H54 (cell line): ENCODE data around the gene RANBP2.

Experiments
- DNase-seq: peaks from one replicate; pipeline ENCODE4 v3.0.0; 2011; ENCODE audit warnings: low spot score, mixed read lengths; ENCODE audit not compliant: insufficient read length
- FAIRE-seq: peaks from 3 replicates; lab custom pipeline; 2011; peaks lifted over from hg19 to GRCh38; lab: Jason Lieb, UNC
- POLR2A ChIP-seq: IDR thresholded peaks from 2 replicates; pipeline ENCODE4 v1.6.1; 2011; ENCODE audit warnings: low read depth, mild to moderate bottlenecking, low read length

Gene RANBP2

GRCh38 chr2:108813732-108814131 is 94.5 kb downstream of the RANBP2 start:
- FAIRE-seq: no peak
- no peak for TF ChIP-seq POLR2A

GRCh38 chr2:108820482-108820881 is 101.2 kb downstream of the RANBP2 start:
- no peak for FAIRE-seq
- no peak for DNase-seq
- no peak for TF ChIP-seq POLR2A

More at GRCh38 chr2:108813732-108814131, 94.5 kb downstream of the RANBP2 start:
- no peak for DNase-seq

- no peak for TF ChIP-seq POLR2A
- DNase-seq: no peak
- no peak for FAIRE-seq
Observed at GRCh38 chr2:108823286-108823685, 104.0 kb downstream of the RANBP2 start.

- TF ChIP-seq POLR2A: no peak
- no peak for FAIRE-seq
Observed at GRCh38 chr2:108824316-108825070, 105.2 kb downstream of the RANBP2 start.

GRCh38 chr2:108825254-108825653 is 106.0 kb downstream of the RANBP2 start:
- no peak for TF ChIP-seq POLR2A
- FAIRE-seq (no peak), DNase-seq (no peak)

More at GRCh38 chr2:108824316-108825070, 105.2 kb downstream of the RANBP2 start:
- no peak for DNase-seq

GRCh38 chr2:108825736-108826135 is 106.5 kb downstream of the RANBP2 start:
- FAIRE-seq (peak; percentile 11), DNase-seq (no peak)
- no peak for TF ChIP-seq POLR2A

- FAIRE-seq: no peak
- TF ChIP-seq POLR2A: no peak
- no peak for DNase-seq
Observed at GRCh38 chr2:108829578-108830310, 110.5 kb downstream of the RANBP2 start.

- TF ChIP-seq POLR2A: no peak
- FAIRE-seq (peak; percentile 15), DNase-seq (no peak)
Observed at GRCh38 chr2:108833219-108833618, 113.9 kb downstream of the RANBP2 start.

- no peak for TF ChIP-seq POLR2A
- DNase-seq: no peak
- FAIRE-seq: no peak
Observed at GRCh38 chr2:108834620-108835019, 115.3 kb downstream of the RANBP2 start.

- no peak for TF ChIP-seq POLR2A
- no peak for DNase-seq
- FAIRE-seq: no peak
Observed at GRCh38 chr2:108835040-108835439, 115.8 kb downstream of the RANBP2 start.
